DMS 273 treated with DMSO at 0.1 percent for 48 hours (cell line): ENCODE results near the gene TBATA.
A peak's percentile ranks its signal among the peaks of the same experiment; 100 is the strongest.

Source experiments
- DNase-seq: peaks from one replicate; lab custom pipeline; 2025; lab: John Stamatoyannopoulos, UW

The TBATA gene

DNA sequence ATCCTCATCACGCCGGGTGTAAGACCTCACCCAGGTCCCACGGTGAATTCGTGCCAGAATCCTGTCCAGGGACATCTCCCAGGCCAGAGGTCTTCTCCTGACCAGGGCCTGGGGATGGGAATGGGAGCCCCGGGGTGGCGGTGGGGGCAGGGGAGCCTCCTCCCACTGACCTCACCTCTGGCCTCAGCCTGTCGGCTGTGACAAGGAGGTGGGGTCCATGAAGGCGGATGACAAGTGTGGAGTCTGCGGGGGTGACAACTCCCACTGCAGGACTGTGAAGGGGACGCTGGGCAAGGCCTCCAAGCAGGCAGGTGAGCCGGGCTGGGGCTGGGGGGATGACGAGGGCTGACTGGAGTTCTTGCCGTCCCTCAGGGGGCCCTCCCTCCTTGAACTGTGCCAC, 41.3 kb downstream of the TBATA start:
- DNase-seq = no peak

GRCh38 chr10:70743430-70743788, 41.8 kb downstream of the TBATA start:
- no peak for DNase-seq

- no peak for DNase-seq
These were observed 42.4 kb downstream of the TBATA start for GRCh38 chr10:70742537-70743429.

- DNase-seq = no peak
These were observed 44.5 kb downstream of the TBATA start for GRCh38 chr10:70740406-70741288.

DNA sequence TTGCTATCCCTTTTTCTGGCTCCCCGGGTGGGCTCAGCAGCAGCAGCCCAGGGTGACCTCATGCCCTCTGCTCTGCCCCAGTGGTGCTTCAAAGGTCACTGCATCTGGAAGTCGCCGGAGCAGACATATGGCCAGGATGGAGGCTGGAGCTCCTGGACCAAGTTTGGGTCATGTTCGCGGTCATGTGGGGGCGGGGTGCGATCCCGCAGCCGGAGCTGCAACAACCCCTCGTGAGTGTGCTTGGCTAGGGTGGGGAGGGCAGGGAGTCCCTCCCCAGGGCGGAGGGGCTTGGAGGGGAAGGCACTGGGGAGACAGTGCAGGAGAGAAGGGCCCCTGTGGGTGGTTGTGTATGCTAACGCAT, 46.4 kb downstream of the TBATA start:
- no peak for DNase-seq

DNA sequence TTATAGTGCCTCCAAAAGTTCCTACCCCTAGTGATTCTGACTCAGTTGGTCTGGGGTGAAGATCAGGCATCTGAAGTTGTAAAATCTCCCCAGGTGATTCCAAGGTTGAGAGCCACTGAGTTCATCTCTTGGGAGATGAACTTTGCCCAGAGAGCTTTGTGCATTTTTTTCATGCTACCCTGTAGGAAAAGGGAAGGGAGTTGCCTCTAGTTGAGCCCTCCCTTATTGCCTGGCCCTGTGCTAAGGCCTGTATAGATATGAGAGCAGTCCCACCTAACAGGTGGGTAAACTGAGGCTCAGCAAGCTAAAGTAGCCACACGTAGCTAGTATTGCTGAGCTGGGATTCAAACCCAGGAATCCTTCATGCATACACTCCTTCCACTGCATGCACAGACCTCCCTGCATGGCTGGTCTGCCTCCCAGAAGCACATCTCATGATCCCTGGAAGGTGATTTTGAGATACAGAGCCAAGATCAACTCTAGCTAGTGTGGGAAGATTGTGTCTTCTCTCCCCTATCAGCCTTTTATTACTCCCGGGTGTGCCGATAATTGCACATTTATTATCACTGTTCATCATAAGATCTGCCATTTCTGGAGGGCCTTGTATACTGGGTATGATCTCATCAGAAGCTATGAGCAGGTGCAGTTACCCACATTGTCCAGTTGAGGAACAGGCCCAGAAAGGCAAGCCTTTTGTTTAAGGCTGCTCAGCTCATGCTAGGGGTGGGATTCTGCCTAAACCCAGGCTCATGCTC, 47.0 kb downstream of the TBATA start:
- no peak for DNase-seq

- no peak for DNase-seq
These were observed 47.9 kb downstream of the TBATA start for GRCh38 chr10:70737250-70737649.

- no peak for DNase-seq
These were observed 48.7 kb downstream of the TBATA start for GRCh38 chr10:70736525-70736924.

GRCh38 chr10:70735161-70735560, 50.0 kb downstream of the TBATA start:
- DNase-seq = no peak

GRCh38 chr10:70733051-70733450, 52.1 kb downstream of the TBATA start:
- no peak for DNase-seq

- DNase-seq = no peak
These were observed 52.6 kb downstream of the TBATA start for GRCh38 chr10:70732569-70732968.

DNA sequence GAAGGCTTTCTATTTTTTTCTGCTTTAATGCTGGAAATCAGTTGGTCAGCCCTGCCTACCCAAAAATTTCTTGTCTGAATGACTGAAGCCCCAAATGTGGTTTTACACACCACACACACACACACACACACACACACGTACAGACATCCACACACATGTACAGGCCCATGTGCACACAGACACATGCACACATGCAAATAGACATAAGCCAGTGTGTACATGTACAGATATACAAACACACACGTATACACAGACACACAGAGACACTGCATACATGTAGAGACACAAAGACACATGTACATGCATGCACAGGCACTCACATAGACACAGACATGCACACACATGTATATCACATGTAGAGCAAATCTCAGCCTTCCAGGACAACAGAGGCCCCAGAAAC, 54.2 kb downstream of the TBATA start:
- no peak for DNase-seq

GRCh38 chr10:70729763-70730357, 55.3 kb downstream of the TBATA start:
- peak; percentile 83 for DNase-seq

GRCh38 chr10:70728328-70728727, 56.8 kb downstream of the TBATA start:
- DNase-seq = no peak

DNA sequence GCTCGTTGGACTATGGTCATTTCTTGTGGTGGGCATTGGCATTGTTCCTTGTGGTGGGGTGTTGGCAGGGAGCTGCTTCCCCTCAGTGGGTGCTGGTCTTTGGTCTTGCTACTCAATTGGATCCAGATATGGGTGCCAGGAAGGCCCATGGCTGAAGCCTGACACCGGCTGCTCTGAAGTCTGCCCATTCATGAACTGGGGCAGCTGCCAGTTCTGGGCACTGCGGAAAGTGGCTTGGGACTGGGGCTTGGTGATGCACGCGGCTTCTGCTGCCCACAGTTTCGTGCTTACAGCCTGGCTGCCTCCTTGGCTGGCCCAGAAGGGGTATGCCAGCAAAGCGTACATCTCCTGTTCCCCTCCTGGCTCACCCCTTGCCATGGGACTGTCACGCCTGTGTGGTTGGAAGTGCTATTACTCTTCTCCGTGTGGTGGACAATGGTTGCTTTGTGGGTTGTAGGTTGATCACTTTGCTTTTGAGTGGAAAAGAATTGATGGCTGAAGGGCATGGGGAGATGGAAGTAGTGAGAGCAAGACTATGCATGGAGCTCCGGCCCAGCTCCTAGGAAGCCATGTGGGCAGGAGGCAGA, 58.2 kb downstream of the TBATA start:
- DNase-seq = no peak

DNA sequence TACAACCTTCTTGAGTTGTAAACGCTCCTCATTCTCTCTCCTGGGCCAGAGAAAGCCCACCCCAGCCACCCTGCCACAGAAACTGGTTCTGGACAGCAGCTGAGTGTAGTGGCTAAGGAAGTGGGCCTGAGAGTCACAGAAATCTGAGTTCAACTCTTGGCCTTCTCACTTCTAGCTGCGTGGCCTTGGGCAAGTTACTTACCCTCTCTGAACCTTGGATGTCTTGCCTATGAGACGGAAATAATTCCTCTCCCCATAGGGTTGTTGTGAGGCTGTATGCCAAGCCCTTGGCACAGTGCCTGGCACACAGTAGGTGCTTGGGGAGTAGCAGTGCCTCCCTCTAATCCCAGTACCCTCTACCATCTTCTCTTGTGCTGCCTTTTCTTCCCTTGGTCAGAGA, 61.4 kb downstream of the TBATA start:
- no peak for DNase-seq

- DNase-seq = no peak
These were observed 62.3 kb downstream of the TBATA start for GRCh38 chr10:70722820-70723424.
